ENCODE measurements around the gene GABRE.

- TF ChIP-seq POLR2A (IDR thresholded peaks at IDR 0.05) (no peak), CTCF (IDR thresholded peaks at IDR 0.05) (no peak)
Measured at GRCh38 chrX:151958101-151958500, 16.4 kb downstream of the GABRE start.
